Body of pancreas (tissue), 4 donors: ENCODE measurements around the gene CFAP119.

Experiments used
- CTCF ChIP-seq, 7 experiments: fragments of 450-650 bp in 4 of 7; fragments of 200-600 bp in 3 of 7; sonication (generic) in 3 of 7; IDR thresholded peaks; one replicate each; pipeline ENCODE4 v1.5.1; 2016 to 2019; ENCODE audit warnings: antibody characterized with exemption in 7 of 7
- POLR2A ChIP-seq, 3 donors: fragments of 450-650 bp; IDR thresholded peaks; one replicate each; pipeline ENCODE4 v1.6.1; 2016; ENCODE audit warnings: antibody characterized with exemption in 3 of 3, mild to moderate bottlenecking in 2 of 3

- no peak for TF ChIP-seq CTCF (IDR thresholded peaks at IDR 0.05)
- no peak for TF ChIP-seq POLR2A (IDR thresholded peaks at IDR 0.05)
Measured at GRCh38 chr16:30750201-30750600, 11.7 kb downstream of the CFAP119 start.
